HG03060 (cell line): ENCODE data around the gene USP17L12.
"Not testable (repeated sequence)": the region's sequence is repeated elsewhere in the genome, so short reads cannot be mapped to it uniquely, and the experiment has no call there.

Experiments used
- ATAC-seq: cut with Tn5 transposase; IDR thresholded peaks from one replicate; pipeline ENCODE4 v1.9.1; 2021; ENCODE audit warnings: low read depth, moderate number of reproducible peaks; ENCODE audit not compliant: unreplicated experiment

Gene USP17L12

DNA sequence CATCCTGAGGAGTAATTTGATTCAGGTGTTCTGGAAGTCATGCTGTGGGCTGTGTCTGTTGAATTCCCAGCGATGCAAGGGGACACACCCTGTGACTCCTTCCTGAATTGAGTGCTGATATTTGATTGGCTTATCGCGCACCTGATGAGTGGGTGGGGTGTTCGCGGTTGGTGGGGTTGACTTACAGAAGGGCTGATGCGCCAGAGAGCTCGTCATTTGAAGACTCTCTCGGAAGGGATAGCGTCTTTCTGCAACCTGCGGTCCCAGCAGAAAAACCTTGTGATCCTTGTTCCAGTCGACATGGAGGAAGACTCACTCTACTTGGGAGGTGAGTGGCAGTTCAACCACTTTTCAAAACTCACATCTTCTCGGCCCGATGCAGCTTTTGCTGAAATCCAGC lies at the start of gene USP17L12:
USP17L12 (plus strand) TSS at position 301 of the 400 bp plus-strand sequence; CDS start at position 301, 0 bp downstream.
- ATAC-seq = not testable (repeated sequence)

DNA sequence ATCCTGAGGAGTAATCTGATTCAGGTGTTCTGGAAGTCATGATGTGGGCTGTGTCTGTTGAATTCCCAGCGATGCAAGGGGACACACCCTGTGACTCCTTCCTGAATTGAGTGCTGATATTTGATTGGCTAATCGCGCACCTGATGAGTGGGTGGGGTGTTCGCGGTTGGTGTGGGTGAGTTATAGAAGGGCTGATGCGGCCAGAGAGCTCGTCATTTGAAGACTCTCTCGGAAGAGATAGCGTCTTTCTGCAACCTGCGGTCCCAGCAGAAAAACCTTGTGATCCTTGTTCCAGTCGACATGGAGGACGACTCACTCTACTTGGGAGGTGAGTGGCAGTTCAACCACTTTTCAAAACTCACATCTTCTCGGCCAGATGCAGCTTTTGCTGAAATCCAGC lies 9.6 kb upstream of the USP17L12 start, which contains the start of gene USP17L10:
USP17L10 (plus strand) TSS at position 301 of the 400 bp plus-strand sequence; CDS start at position 301, 0 bp downstream.
- ATAC-seq = not testable (repeated sequence)

GRCh38 chr4:9214701-9215100 lies 5.3 kb upstream of the USP17L12 start:
- not testable (repeated sequence) for ATAC-seq

GRCh38 chr4:9215105-9215504 lies 4.8 kb upstream of the USP17L12 start, which contains the start of gene USP17L11:
Gene USP17L11, plus strand, starts transcription at chr4:9215405. Its CDS starts 0 bp downstream, at chr4:9215405.
- not testable (repeated sequence) for ATAC-seq

GRCh38 chr4:9224596-9224995 lies 4.6 kb downstream of the USP17L12 start, which contains the start of gene USP17L13:
Gene USP17L13, plus strand, starts transcription at chr4:9224896. Its CDS starts 0 bp downstream, at chr4:9224896.
- ATAC-seq = not testable (repeated sequence)

- ATAC-seq = not testable (repeated sequence)
Measured at GRCh38 chr4:9230249-9230648, 10.3 kb downstream of the USP17L12 start.

DNA sequence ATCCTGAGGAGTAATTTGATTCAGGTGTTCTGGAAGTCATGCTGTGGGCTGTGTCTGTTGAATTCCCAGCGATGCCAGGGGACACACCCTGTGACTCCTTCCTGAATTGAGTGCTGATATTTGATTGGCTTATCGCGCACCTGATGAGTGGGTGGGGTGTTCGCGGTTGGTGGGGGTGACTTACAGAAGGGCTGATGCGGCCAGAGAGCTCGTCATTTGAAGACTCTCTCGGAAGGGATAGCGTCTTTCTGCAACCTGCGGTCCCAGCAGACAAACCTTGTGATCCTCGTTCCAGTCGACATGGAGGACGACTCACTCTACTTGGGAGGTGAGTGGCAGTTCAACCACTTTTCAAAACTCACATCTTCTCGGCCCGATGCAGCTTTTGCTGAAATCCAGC lies 14.1 kb downstream of the USP17L12 start, which contains the start of gene USP17L15:
USP17L15 (plus strand) TSS at position 301 of the 400 bp plus-strand sequence; CDS start at position 301, 0 bp downstream.
- ATAC-seq = not testable (repeated sequence)

DNA sequence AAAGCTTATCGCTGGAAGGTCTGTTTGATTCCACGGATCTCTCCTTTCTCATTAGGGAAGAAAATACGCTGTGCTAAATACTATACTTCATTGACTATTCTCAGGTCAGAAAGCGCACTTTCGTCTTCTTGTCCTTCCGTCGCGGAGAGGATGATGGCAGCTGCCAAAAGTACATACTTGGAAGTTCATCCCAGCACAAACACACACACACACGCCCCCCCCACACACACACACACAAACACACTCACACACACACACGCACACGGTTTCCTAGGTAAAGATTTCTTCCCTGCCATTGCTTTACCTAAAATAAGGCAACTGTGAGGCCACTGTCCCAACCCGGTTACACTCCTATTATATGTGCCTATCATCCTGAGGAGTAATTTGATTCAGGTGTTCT lies 18.5 kb downstream of the USP17L12 start:
- not testable (repeated sequence) for ATAC-seq

DNA sequence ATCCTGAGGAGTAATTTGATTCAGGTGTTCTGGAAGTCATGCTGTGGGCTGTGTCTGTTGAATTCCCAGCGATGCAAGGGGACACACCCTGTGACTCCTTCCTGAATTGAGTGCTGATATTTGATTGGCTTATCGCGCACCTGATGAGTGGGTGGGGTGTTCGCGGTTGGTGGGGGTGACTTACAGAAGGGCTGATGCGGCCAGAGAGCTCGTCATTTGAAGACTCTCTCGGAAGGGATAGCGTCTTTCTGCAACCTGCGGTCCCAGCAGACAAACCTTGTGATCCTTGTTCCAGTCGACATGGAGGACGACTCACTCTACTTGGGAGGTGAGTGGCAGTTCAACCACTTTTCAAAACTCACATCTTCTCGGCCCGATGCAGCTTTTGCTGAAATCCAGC lies 23.6 kb downstream of the USP17L12 start, which contains the start of gene USP17L17:
USP17L17 (plus strand) TSS at position 301 of the 400 bp plus-strand sequence; CDS start at position 301, 0 bp downstream.
- ATAC-seq = not testable (repeated sequence)

DNA sequence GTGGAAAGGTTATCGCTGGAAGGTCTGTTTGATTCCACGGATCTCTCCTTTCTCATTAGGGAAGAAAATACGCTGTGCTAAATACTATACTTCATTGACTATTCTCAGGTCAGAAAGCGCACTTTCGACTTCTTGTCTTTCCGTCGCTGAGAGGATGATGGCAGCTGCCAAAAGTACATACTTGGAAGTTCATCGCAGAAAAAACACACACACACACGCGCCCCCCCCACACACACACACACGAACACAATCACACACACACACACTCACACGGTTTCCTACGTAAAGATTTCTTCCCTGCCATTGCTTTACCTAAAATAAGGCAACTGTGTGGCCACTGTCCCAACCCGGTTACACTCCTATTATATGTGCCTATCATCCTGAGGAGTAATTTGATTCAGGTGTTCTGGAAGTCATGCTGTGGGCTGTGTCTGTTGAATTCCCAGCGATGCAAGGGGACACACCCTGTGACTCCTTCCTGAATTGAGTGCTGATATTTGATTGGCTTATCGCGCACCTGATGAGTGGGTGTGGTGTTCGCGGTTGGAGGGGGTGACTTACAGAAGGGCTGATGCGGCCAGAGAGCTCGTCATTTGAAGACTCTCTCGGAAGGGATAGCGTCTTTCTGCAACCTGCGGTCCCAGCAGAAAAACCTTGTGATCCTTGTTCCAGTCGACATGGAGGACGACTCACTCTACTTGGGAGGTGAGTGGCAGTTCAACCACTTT lies 28.2 kb downstream of the USP17L12 start, which contains the start of gene USP17L18:
USP17L18 (plus strand) TSS at position 678 of the 728 bp plus-strand sequence; CDS start at position 678, 0 bp downstream.
- ATAC-seq = not testable (repeated sequence)

DNA sequence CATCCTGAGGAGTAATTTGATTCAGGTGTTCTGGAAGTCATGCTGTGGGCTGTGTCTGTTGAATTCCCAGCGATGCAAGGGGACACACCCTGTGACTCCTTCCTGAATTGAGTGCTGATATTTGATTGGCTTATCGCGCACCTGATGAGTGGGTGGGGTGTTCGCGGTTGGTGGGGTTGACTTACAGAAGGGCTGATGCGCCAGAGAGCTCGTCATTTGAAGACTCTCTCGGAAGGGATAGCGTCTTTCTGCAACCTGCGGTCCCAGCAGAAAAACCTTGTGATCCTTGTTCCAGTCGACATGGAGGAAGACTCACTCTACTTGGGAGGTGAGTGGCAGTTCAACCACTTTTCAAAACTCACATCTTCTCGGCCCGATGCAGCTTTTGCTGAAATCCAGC lies 33.1 kb downstream of the USP17L12 start, which contains the start of gene USP17L19:
USP17L19 (plus strand) TSS at position 301 of the 400 bp plus-strand sequence; CDS start at position 301, 0 bp downstream.
- ATAC-seq = not testable (repeated sequence)

GRCh38 chr4:9257824-9258223 lies 37.9 kb downstream of the USP17L12 start, which contains the start of gene USP17L20:
Gene USP17L20, plus strand, starts transcription at chr4:9258124. Its CDS starts 0 bp downstream, at chr4:9258124.
- not testable (repeated sequence) for ATAC-seq

DNA sequence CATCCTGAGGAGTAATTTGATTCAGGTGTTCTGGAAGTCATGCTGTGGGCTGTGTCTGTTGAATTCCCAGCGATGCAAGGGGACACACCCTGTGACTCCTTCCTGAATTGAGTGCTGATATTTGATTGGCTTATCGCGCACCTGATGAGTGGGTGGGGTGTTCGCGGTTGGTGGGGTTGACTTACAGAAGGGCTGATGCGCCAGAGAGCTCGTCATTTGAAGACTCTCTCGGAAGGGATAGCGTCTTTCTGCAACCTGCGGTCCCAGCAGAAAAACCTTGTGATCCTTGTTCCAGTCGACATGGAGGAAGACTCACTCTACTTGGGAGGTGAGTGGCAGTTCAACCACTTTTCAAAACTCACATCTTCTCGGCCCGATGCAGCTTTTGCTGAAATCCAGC lies 42.6 kb downstream of the USP17L12 start, which contains the start of gene USP17L21:
USP17L21 (plus strand) TSS at position 301 of the 400 bp plus-strand sequence; CDS start at position 301, 0 bp downstream.
- not testable (repeated sequence) for ATAC-seq

- ATAC-seq = not testable (repeated sequence)
Measured at GRCh38 chr4:9267319-9267718, 47.4 kb downstream of the USP17L12 start, which contains the start of gene USP17L22. Gene USP17L22, plus strand, starts transcription at chr4:9267619. Its CDS starts 0 bp downstream, at chr4:9267619.
